ENCODE results near the gene PATE4.

PATE4 gene

GRCh38 chr11:125883375-125883774 is 50.3 kb downstream of the PATE4 start:
- H2AFZ ChIP-seq (ENCODE audit: low read length), result no peak overlapping the region
- no peaks in the 10 kb centered on the region for H3F3A ChIP-seq (ENCODE audit: insufficient read depth, low read length)

GRCh38 chr11:125886997-125887372 is 53.9 kb downstream of the PATE4 start:
- H3K4me3 ChIP-seq (ENCODE audit: low read depth, low read length, poor library complexity, severe bottlenecking), result peak overlapping the region; percentile 70
- peak overlapping the region; percentile 53 for H3K4me2 ChIP-seq (ENCODE audit: low read length)
- H3F3A ChIP-seq (ENCODE audit: insufficient read depth, low read length), result no peaks in the 10 kb centered on the region
- no peaks in the 10 kb centered on the region; the same call in 1 of the 2 replicates for H3K27me3 ChIP-seq (ENCODE audit: insufficient read depth, low read length)
- peaks cover 12% of the 10 kb centered on the region for H3K4me1 ChIP-seq (ENCODE audit: insufficient read depth, low read length, severe bottlenecking)
- H3K79me2 ChIP-seq (ENCODE audit: insufficient read depth, low read length), result no peaks in the 10 kb centered on the region
- no peaks in the 10 kb centered on the region for H3K9me2 ChIP-seq (ENCODE audit: low read depth, low read length)
- no peak overlapping the region for H2AFZ ChIP-seq (ENCODE audit: low read length)
- H3K27ac ChIP-seq (ENCODE audit: low read depth, low read length, poor library complexity, severe bottlenecking), result peak overlapping the region; percentile 33
- H3K9ac ChIP-seq (ENCODE audit: low read length), result no peak overlapping the region; the same call in 1 of the 2 replicates
- no peaks in the 10 kb centered on the region for H4K20me1 ChIP-seq (ENCODE audit: insufficient read depth, low read length)
- H3K9me3 ChIP-seq (ENCODE audit: low read length), result no peaks in the 10 kb centered on the region
- TF ChIP-seq EZH2 (IDR thresholded peaks at IDR 0.05; ENCODE audit: borderline replicate concordance, low read length), result no peak
- TF ChIP-seq CTCF (IDR thresholded peaks at IDR 0.05; ENCODE audit: low read length), result no peak
- no peaks in the 10 kb centered on the region; the same call in 1 of the 2 replicates for H3K36me3 ChIP-seq (ENCODE audit: insufficient read depth, low read length)

More at GRCh38 chr11:125883375-125883774, 50.3 kb downstream of the PATE4 start:
- no peaks in the 10 kb centered on the region for H3K79me2 ChIP-seq (ENCODE audit: insufficient read depth, low read length)
- peaks cover 11% of the 10 kb centered on the region for H3K4me1 ChIP-seq (ENCODE audit: insufficient read depth, low read length, severe bottlenecking)
- no peak for TF ChIP-seq EZH2 (IDR thresholded peaks at IDR 0.05; ENCODE audit: borderline replicate concordance, low read length)
- TF ChIP-seq CTCF (IDR thresholded peaks at IDR 0.05; ENCODE audit: low read length), result no peak
- no peaks in the 10 kb centered on the region for H4K20me1 ChIP-seq (ENCODE audit: insufficient read depth, low read length)
- no peak overlapping the region for H3K9ac ChIP-seq (ENCODE audit: low read length)
- no peak overlapping the region for H3K27ac ChIP-seq (ENCODE audit: low read depth, low read length, poor library complexity, severe bottlenecking)
- H3K9me2 ChIP-seq (ENCODE audit: low read depth, low read length), result no peaks in the 10 kb centered on the region
- no peaks in the 10 kb centered on the region for H3K9me3 ChIP-seq (ENCODE audit: low read length)
- H3K27me3 ChIP-seq (ENCODE audit: insufficient read depth, low read length), result no peaks in the 10 kb centered on the region; the same call in 1 of the 2 replicates
- no peak overlapping the region for H3K4me3 ChIP-seq (ENCODE audit: low read depth, low read length, poor library complexity, severe bottlenecking)
- no peak overlapping the region for H3K4me2 ChIP-seq (ENCODE audit: low read length)
- no peaks in the 10 kb centered on the region; the same call in 1 of the 2 replicates for H3K36me3 ChIP-seq (ENCODE audit: insufficient read depth, low read length)

- peaks cover 5% of the 10 kb centered on the region for H3K36me3 ChIP-seq (ENCODE audit: insufficient read depth, low read length)
- peak within 1 kb of the TSS; percentile 72 for H3K9ac ChIP-seq (ENCODE audit: low read length)
- peak within 1 kb of the TSS; percentile 59 for H3K4me2 ChIP-seq (ENCODE audit: low read length)
- no peaks in the 10 kb centered on the region for H3K9me2 ChIP-seq (ENCODE audit: low read depth, low read length)
- TF ChIP-seq EZH2 (IDR thresholded peaks at IDR 0.05; ENCODE audit: borderline replicate concordance, low read length), result no peak
- no peak; the same call in 1 of the 2 replicates for TF ChIP-seq CTCF (IDR thresholded peaks at IDR 0.05; ENCODE audit: low read length)
- peak within 1 kb of the TSS; percentile 70 for H3K4me3 ChIP-seq (ENCODE audit: low read depth, low read length, poor library complexity, severe bottlenecking)
- H4K20me1 ChIP-seq (ENCODE audit: insufficient read depth, low read length), result no peaks in the 10 kb centered on the region
- no peaks in the 10 kb centered on the region for H3K9me3 ChIP-seq (ENCODE audit: low read length)
- no peak within 1 kb of the TSS for H2AFZ ChIP-seq (ENCODE audit: low read length)
- H3K27ac ChIP-seq (ENCODE audit: low read depth, low read length, poor library complexity, severe bottlenecking), result peak within 1 kb of the TSS; percentile 33
- H3K27me3 ChIP-seq (ENCODE audit: insufficient read depth, low read length), result no peaks in the 10 kb centered on the region; the same call in 1 of the 2 replicates
- H3F3A ChIP-seq (ENCODE audit: insufficient read depth, low read length), result no peaks in the 10 kb centered on the region
- H3K4me1 ChIP-seq (ENCODE audit: insufficient read depth, low read length, severe bottlenecking), result peaks cover 12% of the 10 kb centered on the region
- H3K79me2 ChIP-seq (ENCODE audit: insufficient read depth, low read length), result no peaks in the 10 kb centered on the region
Measured at GRCh38 chr11:125887373-125888324, 54.5 kb downstream of the PATE4 start, which contains the start of gene HYLS1. TSS of gene HYLS1 (plus strand) at chr11:125887668. CDS start at chr11:125899369, 11,701 bp downstream.

Data from OCI-LY1 (cell line).